HG02763 (cell line): ENCODE results near the gene HEATR3.

ENCODE experiments used
- ATAC-seq: cut with Tn5 transposase; IDR thresholded peaks from one replicate; pipeline ENCODE4 v1.9.1; 2021; ENCODE audit warnings: mild to moderate bottlenecking, moderate library complexity; ENCODE audit not compliant: unreplicated experiment

Gene HEATR3

DNA sequence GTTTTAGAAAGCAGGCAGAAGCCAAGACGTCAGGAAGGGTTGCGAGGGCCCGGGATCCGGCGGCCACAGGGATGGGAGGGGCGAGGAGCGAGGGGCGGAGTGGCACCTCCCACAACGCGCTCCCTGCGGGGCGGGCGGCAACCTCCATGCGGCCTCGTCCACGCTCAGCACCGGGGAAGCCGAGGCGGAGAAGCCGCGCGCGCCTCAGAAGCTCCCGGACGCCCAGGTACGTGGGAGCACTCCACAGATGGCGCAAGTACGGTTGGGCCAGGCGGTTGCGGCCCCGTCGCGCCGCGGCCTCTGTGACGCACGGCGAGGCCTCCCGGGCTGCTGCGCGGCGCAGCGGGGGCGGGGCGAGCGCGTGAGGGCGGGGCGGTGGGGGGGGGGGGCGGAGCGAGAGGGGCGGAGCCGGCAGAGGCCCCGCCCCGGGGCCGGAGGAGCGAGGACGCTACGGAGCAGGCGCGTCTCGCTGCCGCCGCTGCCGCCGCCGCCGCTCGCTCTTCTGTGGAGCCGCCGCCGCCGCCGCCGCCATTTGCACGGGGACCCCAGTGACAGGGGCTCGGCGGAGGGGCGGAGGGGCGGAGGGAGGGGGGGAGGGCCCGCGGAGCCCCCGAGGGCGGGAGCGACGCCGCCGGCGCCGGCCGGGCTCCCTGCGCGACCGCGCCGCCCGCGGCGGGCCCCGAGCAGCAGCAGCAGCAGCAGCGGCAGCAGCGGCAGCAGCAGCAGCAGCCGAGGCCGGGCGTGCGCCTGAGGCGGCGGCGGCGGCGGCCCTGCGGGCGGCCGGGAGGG lies 87.2 kb downstream of the HEATR3 start, which contains the start of gene TENT4B:
TENT4B (plus strand) TSS at position 500 of the 789 bp plus-strand sequence. CDS start 316 bp downstream, outside the sequence.
- peak; percentile 81 for ATAC-seq

DNA sequence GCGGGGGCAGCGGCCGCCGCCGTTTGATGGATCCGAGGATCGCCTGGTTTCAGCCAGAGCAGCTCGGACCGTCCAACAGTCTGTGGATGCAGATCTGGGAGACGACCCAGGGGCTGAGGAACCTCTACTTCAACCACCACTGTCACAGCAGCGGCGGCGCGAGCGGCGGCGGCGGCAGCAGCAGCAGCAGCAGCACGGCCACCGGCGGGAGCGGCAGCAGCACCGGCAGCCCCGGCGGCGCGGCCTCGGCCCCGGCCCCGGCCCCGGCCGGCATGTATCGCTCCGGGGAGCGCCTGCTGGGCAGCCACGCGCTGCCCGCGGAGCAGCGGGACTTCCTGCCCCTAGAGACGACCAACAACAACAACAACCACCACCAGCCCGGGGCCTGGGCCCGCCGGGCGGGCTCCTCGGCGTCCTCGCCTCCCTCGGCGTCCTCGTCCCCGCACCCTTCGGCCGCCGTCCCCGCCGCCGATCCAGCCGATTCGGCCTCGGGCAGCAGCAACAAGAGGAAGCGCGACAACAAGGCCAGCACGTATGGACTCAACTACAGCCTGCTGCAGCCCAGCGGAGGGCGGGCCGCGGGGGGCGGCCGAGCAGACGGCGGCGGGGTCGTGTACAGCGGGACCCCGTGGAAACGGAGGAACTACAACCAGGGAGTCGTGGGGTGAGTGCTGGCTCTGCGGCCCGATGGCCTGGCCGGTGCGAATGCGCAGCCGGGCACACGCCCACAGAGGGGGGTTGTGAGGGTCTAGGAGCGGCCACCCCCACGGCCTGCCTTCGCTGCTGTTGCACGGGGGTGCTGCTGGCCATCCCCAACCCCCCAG lies 88.0 kb downstream of the HEATR3 start:
- ATAC-seq, result peak; percentile 6

DNA sequence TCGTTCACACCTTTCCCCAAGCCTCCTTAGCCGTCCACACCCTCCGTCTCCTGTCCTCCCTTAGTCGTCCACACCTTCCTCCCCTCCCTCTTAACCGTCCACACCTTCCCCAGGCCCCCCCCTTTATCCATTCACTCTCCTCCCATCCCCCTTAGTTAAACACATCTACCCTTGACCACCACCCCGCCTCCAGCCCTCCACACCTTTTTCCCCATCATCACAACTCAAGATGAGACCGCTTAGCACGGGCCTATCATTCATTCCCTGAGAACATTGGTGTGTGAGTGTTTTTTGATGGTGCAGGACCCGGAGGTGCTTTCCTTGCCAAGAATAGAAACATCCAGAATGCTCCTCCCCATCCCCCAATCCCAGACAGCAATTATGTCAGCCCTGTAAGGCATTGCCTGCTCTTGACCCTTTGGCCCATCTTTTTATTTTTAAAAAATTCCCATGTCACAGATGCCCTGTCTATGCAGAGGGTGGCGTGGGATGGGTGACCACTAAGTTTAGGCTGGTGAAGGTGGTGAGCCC lies 88.7 kb downstream of the HEATR3 start:
- ATAC-seq, result no peak

DNA sequence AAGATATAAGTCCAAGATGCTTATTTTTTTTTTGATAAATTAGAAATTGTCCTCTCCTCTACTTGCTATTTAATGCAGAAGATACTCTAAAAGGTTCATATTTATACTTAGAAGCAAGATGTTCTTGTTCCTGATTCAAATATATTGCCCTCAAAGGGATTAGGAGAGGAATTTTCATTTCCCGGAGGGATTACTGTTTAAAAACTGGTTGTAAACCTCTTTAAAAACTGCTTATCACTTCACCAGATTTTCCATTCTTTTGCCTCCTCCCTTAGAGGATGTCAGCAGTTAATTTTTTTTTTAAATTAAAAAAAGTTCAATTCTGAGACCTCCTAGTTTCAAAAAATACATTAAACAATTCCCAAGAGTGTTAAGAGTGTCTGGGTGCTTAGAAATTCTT lies 90.2 kb downstream of the HEATR3 start:
- ATAC-seq, result no peak
